ENCODE measurements around the gene EPC2.

The EPC2 gene

DNA sequence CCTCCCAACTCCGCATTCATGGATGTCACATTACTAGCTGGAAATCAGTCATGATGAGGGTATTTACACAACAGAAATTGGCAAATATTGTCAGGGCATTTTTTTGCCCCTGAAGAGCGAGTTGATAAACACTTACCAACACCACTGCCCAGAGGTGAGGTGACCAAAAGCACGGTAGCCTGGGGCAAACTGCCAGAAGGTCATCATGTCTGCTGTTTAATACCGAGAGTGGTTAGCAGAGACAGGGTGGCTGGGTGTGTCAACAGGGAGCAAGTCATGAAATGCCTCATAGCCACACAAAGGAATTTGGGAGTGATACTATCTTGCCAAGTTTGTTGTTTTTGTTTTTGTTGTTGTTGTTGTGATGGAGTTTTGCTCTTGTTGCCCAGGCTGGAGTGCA lies 37.0 kb upstream of the EPC2 start:
- TF ChIP-seq, protein P1, sequence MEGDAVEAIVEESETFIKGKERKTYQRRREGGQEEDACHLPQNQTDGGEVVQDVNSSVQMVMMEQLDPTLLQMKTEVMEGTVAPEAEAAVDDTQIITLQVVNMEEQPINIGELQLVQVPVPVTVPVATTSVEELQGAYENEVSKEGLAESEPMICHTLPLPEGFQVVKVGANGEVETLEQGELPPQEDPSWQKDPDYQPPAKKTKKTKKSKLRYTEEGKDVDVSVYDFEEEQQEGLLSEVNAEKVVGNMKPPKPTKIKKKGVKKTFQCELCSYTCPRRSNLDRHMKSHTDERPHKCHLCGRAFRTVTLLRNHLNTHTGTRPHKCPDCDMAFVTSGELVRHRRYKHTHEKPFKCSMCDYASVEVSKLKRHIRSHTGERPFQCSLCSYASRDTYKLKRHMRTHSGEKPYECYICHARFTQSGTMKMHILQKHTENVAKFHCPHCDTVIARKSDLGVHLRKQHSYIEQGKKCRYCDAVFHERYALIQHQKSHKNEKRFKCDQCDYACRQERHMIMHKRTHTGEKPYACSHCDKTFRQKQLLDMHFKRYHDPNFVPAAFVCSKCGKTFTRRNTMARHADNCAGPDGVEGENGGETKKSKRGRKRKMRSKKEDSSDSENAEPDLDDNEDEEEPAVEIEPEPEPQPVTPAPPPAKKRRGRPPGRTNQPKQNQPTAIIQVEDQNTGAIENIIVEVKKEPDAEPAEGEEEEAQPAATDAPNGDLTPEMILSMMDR (IDR thresholded peaks at IDR 0.05), result no peak
- DNase-seq (ENCODE audit: low spot score), result no peak
- Histone ChIP-seq H3K4me3 (no peak overlapping the region), H3K27ac (no peak overlapping the region)

DNA sequence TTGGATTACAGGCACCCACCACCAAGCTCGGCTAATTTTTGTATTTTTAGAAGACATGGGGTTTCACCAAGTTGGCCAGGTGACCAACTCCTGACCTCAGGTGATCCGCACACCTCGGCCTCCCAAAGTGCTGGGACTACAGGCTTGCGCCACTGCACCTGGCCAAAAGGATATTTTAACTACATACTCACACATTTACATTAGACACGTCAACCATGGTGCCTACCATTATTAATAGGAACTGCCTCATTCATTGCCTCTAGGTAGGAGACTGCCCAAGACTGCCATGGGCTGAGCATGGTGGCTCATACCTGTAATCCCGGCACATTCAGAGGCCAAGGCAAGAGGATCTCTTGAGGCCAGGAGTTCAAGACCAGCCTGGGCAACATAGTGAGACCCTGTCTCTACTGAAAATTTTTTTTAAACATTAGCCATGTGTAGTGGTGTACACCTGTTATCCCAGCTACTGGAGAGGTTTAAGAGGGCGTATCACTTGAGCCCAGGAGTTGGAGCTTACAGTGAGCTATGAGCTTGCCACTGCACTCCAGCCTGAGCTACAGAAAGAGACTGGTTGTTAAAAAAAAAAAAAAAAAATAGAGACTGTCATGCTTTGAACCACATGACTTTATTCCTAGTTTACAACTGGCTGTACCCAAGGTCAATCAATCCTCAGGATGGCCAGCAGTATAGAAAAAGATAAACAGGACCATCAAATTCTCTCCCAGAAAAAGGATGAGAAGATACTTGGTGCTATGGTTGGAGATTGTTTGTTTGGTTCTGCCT lies 31.1 kb upstream of the EPC2 start:
- Histone ChIP-seq H3K27ac (peak overlapping the region in 1 of 2 donors; percentile 53), H3K4me3 (peak overlapping the region; percentile 8)
- TF ChIP-seq, protein P1 (IDR thresholded peaks at IDR 0.05), result no peak
- no peak for DNase-seq (ENCODE audit: low spot score)

DNA sequence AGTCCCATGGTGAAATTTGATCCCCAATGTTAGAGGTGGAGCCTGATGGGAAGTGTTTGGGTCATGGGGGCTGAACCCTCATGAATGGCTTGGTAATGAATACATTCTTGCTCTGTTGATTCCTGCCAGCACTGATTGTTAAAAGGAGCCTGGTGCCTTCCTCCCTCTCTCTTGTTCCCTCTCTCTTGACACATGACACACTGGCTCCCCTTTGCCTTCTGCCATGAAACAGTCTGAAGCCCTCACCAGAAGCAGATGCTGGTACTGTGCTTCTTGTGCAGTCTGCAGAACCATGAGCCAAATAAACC lies 30.6 kb upstream of the EPC2 start:
- peak overlapping the region in 1 of 2 donors; percentile 53 for H3K27ac ChIP-seq
- TF ChIP-seq, protein P1 (IDR thresholded peaks at IDR 0.05), result no peak
- no peak for DNase-seq (ENCODE audit: low spot score)
- H3K4me3 ChIP-seq, result peak overlapping the region; percentile 8

DNA sequence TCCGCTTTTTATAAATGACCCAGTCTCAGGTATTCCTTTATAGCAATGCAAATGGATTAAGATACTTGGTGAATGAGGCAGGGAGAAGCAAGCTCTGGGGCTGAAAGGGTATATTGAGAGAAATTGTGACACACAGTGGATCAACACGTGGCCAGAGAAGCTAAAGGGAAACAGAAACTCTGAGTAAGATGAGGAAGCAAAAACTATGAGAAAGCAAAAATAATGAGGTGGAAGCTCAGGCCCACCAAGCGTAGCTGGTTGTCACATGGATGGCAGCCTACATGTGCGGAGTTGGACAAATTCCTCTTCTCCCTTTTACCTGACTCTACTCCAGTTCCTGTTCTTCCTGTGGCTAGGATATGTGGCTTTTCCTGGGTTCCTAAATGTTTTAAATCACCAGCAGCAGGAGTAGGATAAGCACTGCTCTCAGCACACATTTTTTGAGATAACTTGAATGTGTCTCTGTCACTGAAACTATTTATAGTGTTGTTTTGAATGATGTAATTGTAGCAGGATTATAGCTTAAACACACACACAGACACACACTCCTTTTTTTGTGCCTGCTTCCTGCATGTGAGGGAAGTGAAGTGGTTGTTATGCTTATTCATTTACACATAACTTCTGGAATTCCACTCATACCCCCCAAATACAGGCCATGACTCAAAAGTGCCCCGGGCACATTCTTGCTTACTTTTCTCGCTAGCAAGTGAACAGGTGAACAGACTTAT lies 30.1 kb upstream of the EPC2 start:
- Histone ChIP-seq H3K4me3 (peak overlapping the region; percentile 8), H3K27ac (peak overlapping the region in 1 of 2 donors; percentile 62)
- no peak for DNase-seq (ENCODE audit: low spot score)
- TF ChIP-seq, protein P1 (IDR thresholded peaks at IDR 0.05), result no peak

DNA sequence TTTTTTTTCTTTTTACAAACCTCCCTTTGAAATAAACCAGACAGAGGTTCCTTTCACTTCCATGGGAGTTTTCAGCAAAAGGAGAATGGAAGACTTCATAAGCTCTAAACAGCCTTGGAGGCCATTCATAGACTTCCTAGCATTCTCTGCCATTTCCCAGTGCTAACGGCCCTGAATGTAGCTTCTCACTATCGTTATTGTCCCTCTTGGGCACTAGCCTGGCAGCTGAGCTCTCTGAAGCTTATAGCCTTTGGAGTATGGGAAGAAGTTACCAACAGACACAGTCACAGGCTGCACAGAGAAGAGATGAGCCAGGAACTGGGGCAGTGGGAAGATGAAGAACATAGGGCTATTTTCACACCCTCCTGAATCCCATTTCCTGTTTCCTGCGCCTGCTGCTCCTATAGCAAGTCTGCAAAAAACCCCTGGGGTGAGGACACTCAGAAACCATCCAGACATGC lies 29.1 kb upstream of the EPC2 start:
- peak overlapping the region in 1 of 2 donors; percentile 4 for H3K27ac ChIP-seq
- no peak for DNase-seq (ENCODE audit: low spot score)
- no peak overlapping the region for H3K4me3 ChIP-seq
- TF ChIP-seq, protein P1 (IDR thresholded peaks at IDR 0.05), result no peak

DNA sequence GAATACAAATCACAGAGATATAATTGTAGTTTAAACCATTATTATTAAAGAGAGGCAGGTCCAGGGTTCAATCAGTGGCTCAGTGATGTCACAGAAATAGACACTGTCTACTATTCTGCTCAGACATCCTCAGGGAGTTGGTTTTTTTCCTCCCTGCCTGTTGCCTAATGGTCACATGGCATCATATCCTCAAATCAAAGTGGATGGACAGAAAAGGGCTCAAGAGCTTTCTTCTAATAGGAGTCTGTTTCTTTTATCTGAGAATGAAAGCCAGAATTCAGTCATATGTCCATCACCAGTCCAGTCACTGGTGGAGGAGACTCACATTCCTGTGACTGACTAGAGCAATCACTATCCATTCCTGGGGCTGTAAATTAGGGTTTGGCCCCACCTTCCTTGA lies 27.9 kb upstream of the EPC2 start:
- no peak overlapping the region for H3K27ac ChIP-seq
- H3K4me3 ChIP-seq, result no peak overlapping the region
- TF ChIP-seq, protein P1 (IDR thresholded peaks at IDR 0.05), result no peak
- DNase-seq (ENCODE audit: low spot score), result no peak

DNA sequence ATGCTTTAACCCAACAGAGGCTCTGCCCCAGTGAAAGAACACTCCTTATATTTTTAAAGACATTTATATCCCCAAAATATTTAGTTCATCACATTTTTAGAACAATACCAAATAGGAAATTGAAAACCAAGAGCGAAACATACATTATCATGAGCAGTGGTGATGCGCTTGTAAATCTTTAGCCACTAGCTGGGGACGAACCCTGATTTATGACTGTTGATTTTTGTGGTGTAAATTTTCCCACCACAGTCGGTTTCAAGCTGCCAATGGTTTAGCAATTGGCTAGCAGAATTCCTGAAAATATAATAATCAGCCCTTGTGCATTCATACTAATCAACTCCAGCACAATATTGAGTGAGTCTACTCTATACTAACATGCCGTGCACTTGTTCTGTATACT lies 27.3 kb upstream of the EPC2 start:
- Histone ChIP-seq H3K27ac (no peak overlapping the region), H3K4me3 (no peak overlapping the region)
- DNase-seq (ENCODE audit: low spot score), result no peak
- TF ChIP-seq, protein P1 (IDR thresholded peaks at IDR 0.05), result no peak

All from coronary artery (tissue), 2 donors.